ENCODE measurements around the gene PTDSS2. TPM values are rescaled to one million over a fixed set of nuclear protein-coding genes. Genes with fewer than 3 reads are reported as not detected.

PTDSS2 gene
- total and polyA plus RNA-seq, 7 donors, result 4.8 to 76.2 (median 30.1) TPM

GRCh38 chr11:486189-486588 is 36.1 kb downstream of the PTDSS2 start:
- Histone ChIP-seq H3K4me1 (no peaks in the 10 kb centered on the region), H3K36me3 (peaks cover 0 to 21% (median 4%) of the 10 kb centered on the region in 4 donors), H3K9me3 (no peaks in the 10 kb centered on the region), H3K4me3 (no peak overlapping the region), H3K27me3 (no peaks in the 10 kb centered on the region), H3K27ac (no peak overlapping the region)
- intact Hi-C loops (cut with DNase I), result no loop called here
- TF ChIP-seq POLR2A (IDR thresholded peaks at IDR 0.05) (no peak), EP300 (IDR thresholded peaks at IDR 0.05) (no peak), POLR2AphosphoS5 (IDR thresholded peaks at IDR 0.05) (no peak), CTCF (IDR thresholded peaks at IDR 0.05) (no peak)
- DNase-seq, result no peak
- 84 to 95% methylated on average over 23 of the region's 23 CpGs for WGBS, 2 donors

GRCh38 chr11:487571-488021 is 37.5 kb downstream of the PTDSS2 start:
- intact Hi-C loops (cut with DNase I), result no loop called here
- no peak for TF ChIP-seq EP300 (IDR thresholded peaks at IDR 0.05)
- no peak for TF ChIP-seq POLR2A (IDR thresholded peaks at IDR 0.05)
- no peak for TF ChIP-seq POLR2AphosphoS5 (IDR thresholded peaks at IDR 0.05)
- TF ChIP-seq CTCF (IDR thresholded peaks at IDR 0.05), result no peak
- Histone ChIP-seq H3K27ac (no peak overlapping the region), H3K36me3 (peaks cover 0 to 23% (median 4%) of the 10 kb centered on the region in 4 donors), H3K4me1 (no peaks in the 10 kb centered on the region), H3K9me3 (no peaks in the 10 kb centered on the region), H3K4me3 (no peak overlapping the region), H3K27me3 (no peaks in the 10 kb centered on the region)
- no peak for DNase-seq
- WGBS, 2 donors, result 62 to 88% methylated on average over 22 of the region's 22 CpGs

DNA sequence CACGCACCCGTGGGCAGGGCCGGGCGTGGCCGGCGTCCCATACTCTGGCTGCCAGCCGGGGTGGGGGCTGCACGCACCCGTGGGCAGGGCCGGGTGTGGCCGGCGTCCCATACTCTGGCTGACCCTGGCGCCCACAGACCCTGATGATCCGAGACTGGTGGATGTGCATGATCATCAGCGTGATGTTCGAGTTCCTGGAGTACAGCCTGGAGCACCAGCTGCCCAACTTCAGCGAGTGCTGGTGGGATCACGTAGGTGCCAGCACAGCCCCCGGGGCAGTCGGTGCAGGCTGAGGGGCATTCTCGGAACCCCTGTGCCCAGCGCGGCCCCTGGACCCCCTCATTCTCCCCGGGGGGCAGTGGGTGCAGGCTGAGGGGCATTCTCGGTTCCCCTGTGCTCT is 38.0 kb downstream of the PTDSS2 start:
- Histone ChIP-seq H3K9me3 (no peaks in the 10 kb centered on the region), H3K36me3 (peaks cover 0 to 28% (median 7%) of the 10 kb centered on the region in 4 donors), H3K27me3 (no peaks in the 10 kb centered on the region), H3K27ac (no peak overlapping the region), H3K4me1 (no peaks in the 10 kb centered on the region), H3K4me3 (no peak overlapping the region)
- 47 to 81% methylated on average over 25 of the region's 25 CpGs for WGBS, 2 donors
- intact Hi-C loops (cut with DNase I), result no loop called here
- TF ChIP-seq POLR2A (IDR thresholded peaks at IDR 0.05) (no peak), EP300 (IDR thresholded peaks at IDR 0.05) (no peak), POLR2AphosphoS5 (IDR thresholded peaks at IDR 0.05) (no peak), CTCF (IDR thresholded peaks at IDR 0.05) (no peak)
- no peak for DNase-seq

DNA sequence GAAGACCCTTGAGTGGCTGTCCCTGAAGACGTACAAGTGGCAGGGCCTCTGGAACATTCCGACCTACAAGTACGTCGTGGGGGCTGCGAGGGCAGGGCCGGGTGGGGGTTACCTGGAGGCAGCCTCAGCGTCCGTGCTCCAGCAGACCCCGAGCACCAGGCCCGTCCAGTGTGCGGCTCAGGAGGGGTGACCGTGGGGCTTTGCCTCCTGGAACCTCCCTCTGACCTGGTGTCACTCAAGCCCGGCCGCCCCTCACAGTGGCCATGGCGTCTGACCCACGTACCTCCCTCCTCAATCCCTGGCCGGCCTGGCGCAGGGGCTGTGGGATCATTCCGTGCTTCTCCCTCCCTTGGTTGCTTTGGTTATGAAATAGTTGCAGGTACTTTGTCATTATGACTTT is 38.5 kb downstream of the PTDSS2 start:
- TF ChIP-seq POLR2A (IDR thresholded peaks at IDR 0.05) (no peak), EP300 (IDR thresholded peaks at IDR 0.05) (no peak)
- WGBS, 2 donors, result 95 to 96% methylated on average over 19 of the region's 19 CpGs
- Histone ChIP-seq H3K9me3 (no peaks in the 10 kb centered on the region), H3K27ac (no peak overlapping the region), H3K27me3 (no peaks in the 10 kb centered on the region), H3K4me3 (no peak overlapping the region), H3K4me1 (no peaks in the 10 kb centered on the region), H3K36me3 (peaks cover 2 to 33% (median 10%) of the 10 kb centered on the region in 4 donors)
- DNase-seq, result no peak
- intact Hi-C loops (cut with DNase I), result no loop called here

DNA sequence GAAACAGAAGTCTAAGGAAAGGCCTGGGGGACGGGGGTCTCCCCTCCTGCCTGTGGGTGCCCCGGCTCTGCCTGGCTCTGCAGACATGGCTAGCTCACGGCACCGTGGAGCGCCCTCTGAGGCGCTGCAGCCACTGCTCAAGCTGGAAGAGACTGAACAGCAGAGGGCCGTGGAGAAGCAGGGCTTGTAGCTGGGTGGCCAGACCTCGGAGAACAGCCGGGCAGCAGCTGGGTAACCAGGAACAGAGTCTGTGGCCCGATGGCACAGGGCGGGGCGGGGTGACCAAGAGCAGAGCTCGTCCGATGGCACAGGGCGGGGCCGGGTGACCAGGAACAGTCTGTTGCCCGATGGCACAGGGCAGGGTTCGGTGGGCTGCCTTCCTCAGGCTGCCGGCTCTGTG is 38.9 kb downstream of the PTDSS2 start:
- Histone ChIP-seq H3K27ac (no peak overlapping the region), H3K36me3 (peaks cover 6 to 37% (median 14%) of the 10 kb centered on the region in 4 donors), H3K9me3 (no peaks in the 10 kb centered on the region), H3K4me3 (no peak overlapping the region), H3K27me3 (no peaks in the 10 kb centered on the region), H3K4me1 (no peaks in the 10 kb centered on the region)
- 58 to 87% methylated on average over 19 of the region's 19 CpGs for WGBS, 2 donors
- TF ChIP-seq EP300 (IDR thresholded peaks at IDR 0.05) (no peak), POLR2AphosphoS5 (IDR thresholded peaks at IDR 0.05) (no peak), CTCF (IDR thresholded peaks at IDR 0.05) (no peak), POLR2A (IDR thresholded peaks at IDR 0.05) (no peak)
- intact Hi-C loops (cut with DNase I), result no loop called here
- DNase-seq, result no peak
